Naive thymus-derived CD8-positive, alpha-beta T cell (primary cell): ENCODE results near the gene CD109. TPM values are rescaled to one million over a fixed set of nuclear protein-coding genes. Genes with fewer than 3 reads are reported as not detected.
"Not testable (repeated sequence)": the region's sequence is repeated elsewhere in the genome, so short reads cannot be mapped to it uniquely, and the experiment has no call there.

ENCODE experiments used
- ATAC-seq, 2 donors: fragments of 150-1000 bp; cut with Tn5 transposase in 1 of 2; sonication (Bioruptor Pico), chemical (Tn5 transposase) in 1 of 2; 1 replicate in 1 of 2; 2 replicates in 1 of 2; pipeline ENCODE4 v1.10.0; 2021; ENCODE audit warnings: mild to moderate bottlenecking in 2 of 2, moderate library complexity in 2 of 2
- POLR2A ChIA-PET: fragments of 350-600 bp; sonication (Branson Sonifier 250); formaldehyde crosslinking; loops from one replicate; lab custom pipeline; 2021; ENCODE audit warnings: antibody characterized with exemption; lab: Charles Lee
- DNase-seq, 10 donors: peaks; one replicate each; pipeline versions ENCODE4 v3.0.0 to v3.0.0-alpha.2; 2020 to 2022
- H3K27ac Mint-ChIP-seq, 10 donors: one replicate each; pipeline ENCODE4 v1.8.0; 2020 to 2022; ENCODE audit warnings: mild to moderate bottlenecking in 10 of 10, mixed read lengths in 10 of 10, moderate library complexity in 4 of 10, inconsistent platforms in 1 of 10
- H3K27me3 Mint-ChIP-seq, 5 donors: one replicate each; pipeline ENCODE4 v1.8.0; 2021 to 2022; ENCODE audit warnings: mixed read lengths in 5 of 5
- H3K36me3 Mint-ChIP-seq, 3 donors: one replicate each; pipeline ENCODE4 v1.8.0; 2020 to 2022; ENCODE audit warnings: mixed read lengths in 3 of 3, mild to moderate bottlenecking in 2 of 3, inconsistent platforms in 1 of 3
- H3K4me1 Mint-ChIP-seq, 4 donors: one replicate each; pipeline ENCODE4 v1.8.0; 2021 to 2022; ENCODE audit warnings: mixed read lengths in 4 of 4
- H3K4me3 Mint-ChIP-seq, 10 donors: one replicate each; pipeline ENCODE4 v1.8.0; 2020 to 2022; ENCODE audit warnings: mild to moderate bottlenecking in 10 of 10, mixed read lengths in 10 of 10, moderate library complexity in 6 of 10, inconsistent platforms in 1 of 10
- H3K9me3 Mint-ChIP-seq, 9 donors: one replicate each; pipeline ENCODE4 v1.8.0; 2020 to 2022; ENCODE audit warnings: mixed read lengths in 9 of 9, mild to moderate bottlenecking in 3 of 9, inconsistent platforms in 1 of 9, moderate library complexity in 1 of 9
- polyA plus RNA-seq, 3 donors: library from polyadenylated mRNA; unstranded; fragments of 300-500 nt; fragmentation: Illumina TruSeq; gene quantifications; one replicate each; pipeline ENCODE4 v1.2.3, GENCODE V29; 2021
- total RNA-seq, 8 experiments: library from RNA in 2 of 8; stranded (reverse) in 2 of 8; gene quantifications; one replicate each; pipeline ENCODE4 v1.2.3 and lab custom pipeline; 2021 to 2026

The CD109 gene
- total and polyA plus RNA-seq, 5 experiments from 2014 or later: 0.41 to 0.47 TPM; not detected in 3

- not testable (repeated sequence) for H3K27me3 Mint-ChIP-seq, ATAC-seq, H3K9me3 Mint-ChIP-seq, H3K27ac Mint-ChIP-seq, H3K4me3 Mint-ChIP-seq, H3K36me3 Mint-ChIP-seq, DNase-seq
- POLR2A ChIA-PET: interaction anchor here (0.7 kb wide), 1 partner anchor 1528 kb away, joined by 3 read pairs; the partner anchor contains the start of gene COX7A2
- peaks cover 0 to 15% (median 12%) of the 10 kb centered on the region in 4 donors for H3K4me1 Mint-ChIP-seq
Observed at GRCh38 chr6:73715111-73715508, 19.1 kb downstream of the CD109 start.

- Mint-ChIP-seq H3K27me3 (peaks cover 0 to 4% (median 2%) of the 10 kb centered on the region in 5 donors), H3K4me3 (no peak overlapping the region), H3K9me3 (no peaks in the 10 kb centered on the region), H3K27ac (no peak overlapping the region), H3K36me3 (no peaks in the 10 kb centered on the region), H3K4me1 (peaks cover 0 to 12% (median 6%) of the 10 kb centered on the region in 4 donors)
- DNase-seq (no peak), ATAC-seq (no peak)
- POLR2A ChIA-PET: no interaction called here
Observed at GRCh38 chr6:73719046-73719445, 23.0 kb downstream of the CD109 start.

GRCh38 chr6:73722318-73723060, 26.5 kb downstream of the CD109 start:
- Mint-ChIP-seq H3K27me3 (peaks cover 0 to 4% (median 2%) of the 10 kb centered on the region in 5 donors), H3K4me3 (no peak overlapping the region), H3K27ac (no peak overlapping the region)

GRCh38 chr6:73723480-73723879, 27.5 kb downstream of the CD109 start:
- H3K4me1 Mint-ChIP-seq: peaks cover 3 to 14% (median 5%) of the 10 kb centered on the region in 4 donors
- H3K36me3 Mint-ChIP-seq, POLR2A ChIA-PET, ATAC-seq, H3K9me3 Mint-ChIP-seq, H3K27ac Mint-ChIP-seq, H3K4me3 Mint-ChIP-seq, H3K27me3 Mint-ChIP-seq, DNase-seq: not testable (repeated sequence)

More at GRCh38 chr6:73722318-73723060, 26.5 kb downstream of the CD109 start:
- DNase-seq (no peak), ATAC-seq (no peak)
- Mint-ChIP-seq H3K36me3 (no peaks in the 10 kb centered on the region), H3K4me1 (peaks cover 3 to 14% (median 5%) of the 10 kb centered on the region in 4 donors), H3K9me3 (no peaks in the 10 kb centered on the region)
- POLR2A ChIA-PET: no interaction called here

GRCh38 chr6:73724389-73724788, 28.4 kb downstream of the CD109 start:
- ATAC-seq (no peak), DNase-seq (no peak)
- peaks cover 0 to 4% (median 2%) of the 10 kb centered on the region in 5 donors for H3K27me3 Mint-ChIP-seq
- H3K36me3 Mint-ChIP-seq: no peaks in the 10 kb centered on the region
- H3K9me3 Mint-ChIP-seq: no peaks in the 10 kb centered on the region
- POLR2A ChIA-PET: no interaction called here
- H3K4me3 Mint-ChIP-seq: no peak overlapping the region
- peaks cover 3 to 14% (median 5%) of the 10 kb centered on the region in 4 donors for H3K4me1 Mint-ChIP-seq
- peak overlapping the region in 1 of 10 donors; percentile 18 for H3K27ac Mint-ChIP-seq

- Mint-ChIP-seq H3K4me3 (peak overlapping the region; percentile 42 to 80 (median 72)), H3K4me1 (peaks cover 3 to 14% (median 5%) of the 10 kb centered on the region in 4 donors), H3K27ac (peak overlapping the region in 6 of 10 donors; percentile 37 to 84 (median 72))
- H3K9me3 Mint-ChIP-seq, H3K27me3 Mint-ChIP-seq, H3K36me3 Mint-ChIP-seq, POLR2A ChIA-PET: not testable (repeated sequence)
- ATAC-seq: peak; percentile 76 to 97
- peak in 6 of 10 donors; percentile 15 to 46 (median 29) for DNase-seq
Observed at GRCh38 chr6:73725192-73725591, 29.2 kb downstream of the CD109 start.

GRCh38 chr6:73727114-73727513, 31.1 kb downstream of the CD109 start:
- POLR2A ChIA-PET: interaction anchor here (0.6 kb wide), 1 partner anchor 304 kb away, joined by 3 read pairs; no protein-coding TSS in a partner anchor
- H3K9me3 Mint-ChIP-seq: no peaks in the 10 kb centered on the region
- H3K27me3 Mint-ChIP-seq: no peaks in the 10 kb centered on the region
- no peaks in the 10 kb centered on the region for H3K36me3 Mint-ChIP-seq
- ATAC-seq: no peak
- peaks cover 3 to 14% (median 5%) of the 10 kb centered on the region in 4 donors for H3K4me1 Mint-ChIP-seq
- no peak for DNase-seq
- no peak overlapping the region for H3K27ac Mint-ChIP-seq
- H3K4me3 Mint-ChIP-seq: no peak overlapping the region

GRCh38 chr6:73728548-73729205, 32.7 kb downstream of the CD109 start:
- Mint-ChIP-seq H3K9me3 (no peaks in the 10 kb centered on the region), H3K27me3 (no peaks in the 10 kb centered on the region), H3K27ac (no peak overlapping the region), H3K36me3 (no peaks in the 10 kb centered on the region), H3K4me1 (peaks cover 4 to 11% (median 7%) of the 10 kb centered on the region in 4 donors), H3K4me3 (no peak overlapping the region)
- ATAC-seq: no peak
- POLR2A ChIA-PET: no interaction called here
- no peak for DNase-seq

- Mint-ChIP-seq H3K27ac (peak overlapping the region in 1 of 10 donors; percentile 46), H3K9me3 (no peaks in the 10 kb centered on the region), H3K4me1 (peaks cover 0 to 5% (median 1%) of the 10 kb centered on the region in 4 donors), H3K36me3 (no peaks in the 10 kb centered on the region), H3K4me3 (no peak overlapping the region), H3K27me3 (no peaks in the 10 kb centered on the region)
- DNase-seq (no peak), ATAC-seq (no peak)
- POLR2A ChIA-PET: no interaction called here
Observed at GRCh38 chr6:73731285-73731684, 35.3 kb downstream of the CD109 start.

- Mint-ChIP-seq H3K4me1 (peaks cover 0 to 5% (median 1%) of the 10 kb centered on the region in 4 donors), H3K9me3 (no peaks in the 10 kb centered on the region), H3K27me3 (peaks cover 0 to 4% (median 0%) of the 10 kb centered on the region in 5 donors), H3K4me3 (no peak overlapping the region), H3K36me3 (no peaks in the 10 kb centered on the region), H3K27ac (no peak overlapping the region)
- ATAC-seq: peak; percentile 97
- POLR2A ChIA-PET: interaction anchor here (1.0 kb wide), 1 partner anchor 80 kb away, joined by 3 read pairs; no protein-coding TSS in a partner anchor
- DNase-seq: peak; percentile 25 to 79 (median 59)
Observed at GRCh38 chr6:73732845-73733675, 37.1 kb downstream of the CD109 start.

GRCh38 chr6:73733791-73734190, 37.8 kb downstream of the CD109 start:
- H3K4me1 Mint-ChIP-seq: peaks cover 0 to 5% (median 1%) of the 10 kb centered on the region in 4 donors
- no peak for ATAC-seq
- H3K9me3 Mint-ChIP-seq: no peaks in the 10 kb centered on the region
- H3K27me3 Mint-ChIP-seq: peaks cover 0 to 6% (median 0%) of the 10 kb centered on the region in 5 donors
- no peaks in the 10 kb centered on the region for H3K36me3 Mint-ChIP-seq
- no peak overlapping the region for H3K27ac Mint-ChIP-seq
- no peak overlapping the region for H3K4me3 Mint-ChIP-seq
- POLR2A ChIA-PET: interaction anchor here (1.0 kb wide), 1 partner anchor 80 kb away, joined by 3 read pairs; no protein-coding TSS in a partner anchor
- DNase-seq: no peak

GRCh38 chr6:73734832-73735453, 38.9 kb downstream of the CD109 start:
- H3K4me1 Mint-ChIP-seq: peaks cover 0 to 5% (median 1%) of the 10 kb centered on the region in 4 donors
- H3K9me3 Mint-ChIP-seq: no peaks in the 10 kb centered on the region
- no peak overlapping the region for H3K4me3 Mint-ChIP-seq
- peaks cover 0 to 7% (median 0%) of the 10 kb centered on the region in 5 donors for H3K27me3 Mint-ChIP-seq
- POLR2A ChIA-PET: no interaction called here
- DNase-seq: no peak
- no peaks in the 10 kb centered on the region for H3K36me3 Mint-ChIP-seq
- peak overlapping the region in 1 of 10 donors; percentile 7 for H3K27ac Mint-ChIP-seq
- no peak for ATAC-seq
